Karpas-422 (cell line): ENCODE data around the gene CKAP4. TPM values are rescaled to one million over a fixed set of nuclear protein-coding genes. Genes with fewer than 3 reads are reported as not detected.
A peak's percentile ranks its signal among the peaks of the same experiment; 100 is the strongest.
"Not testable (repeated sequence)": the region's sequence is repeated elsewhere in the genome, so short reads cannot be mapped to it uniquely, and the experiment has no call there.

Experiments used
- DNase-seq: peaks from one replicate; pipeline ENCODE4 v3.0.0-alpha.2; 2015
- H2AFZ ChIP-seq: fragments of 200-600 bp; sonication (generic); 2 replicates; pipeline ENCODE4 v1.6.1; 2014; ENCODE audit warnings: antibody characterized with exemption, low read length, mixed read lengths
- H3K27ac ChIP-seq: fragments of 200-600 bp; sonication (generic); 2 replicates; pipeline ENCODE4 v1.5.1; 2014; ENCODE audit warnings: mild to moderate bottlenecking, low read length, moderate library complexity
- H3K27me3 ChIP-seq: fragments of 200-600 bp; sonication (generic); 2 replicates; pipeline ENCODE4 v1.6.1; 2014; ENCODE audit warnings: low read length, mixed read lengths
- H3K36me3 ChIP-seq: fragments of 200-600 bp; sonication (generic); 2 replicates; pipeline ENCODE4 v1.6.1; 2014; ENCODE audit warnings: low read length, mixed read lengths; ENCODE audit not compliant: insufficient read depth
- H3K4me1 ChIP-seq: fragments of 200-600 bp; sonication (generic); 2 replicates; pipeline ENCODE4 v1.6.1; 2014; ENCODE audit warnings: mild to moderate bottlenecking, low read length, mixed read lengths
- H3K4me2 ChIP-seq: fragments of 200-600 bp; sonication (generic); 2 replicates; pipeline ENCODE4 v1.6.1; 2014; ENCODE audit warnings: low read length, low read depth, mild to moderate bottlenecking; ENCODE audit not compliant: poor library complexity, severe bottlenecking
- H3K4me3 ChIP-seq: fragments of 200-600 bp; sonication (generic); 2 replicates; pipeline ENCODE4 v1.5.1; 2014; ENCODE audit warnings: mild to moderate bottlenecking, antibody characterized with exemption, low read length, mixed read lengths
- H3K79me2 ChIP-seq: fragments of 200-600 bp; sonication (generic); 2 replicates; pipeline ENCODE4 v1.6.1; 2014; ENCODE audit warnings: mild to moderate bottlenecking, low read length, mixed read lengths
- H3K9ac ChIP-seq: fragments of 200-600 bp; sonication (generic); 2 replicates; pipeline ENCODE4 v1.6.0; 2014; ENCODE audit warnings: low read length
- H3K9me2 ChIP-seq: fragments of 200-600 bp; sonication (generic), shearing (Covaris generic); replicated peaks from 2 replicates; pipeline ENCODE4 v1.6.0; 2014; ENCODE audit warnings: mild to moderate bottlenecking, low read length, moderate library complexity; ENCODE audit not compliant: insufficient read depth
- H3K9me3 ChIP-seq: fragments of 300-700, 200-600 bp; sonication (generic); 2 replicates; pipeline ENCODE4 v1.6.1; 2014; ENCODE audit warnings: low read length, mixed read lengths
- H4K20me1 ChIP-seq: fragments of 200-600 bp; sonication (generic); 2 replicates; pipeline ENCODE4 v1.6.1; 2014; ENCODE audit warnings: mild to moderate bottlenecking, antibody characterized with exemption, low read length, low read depth; ENCODE audit not compliant: insufficient read depth
- total RNA-seq: library from RNA; depleted of rRNA; stranded (reverse); fragments of >200 nt; shearing (Covaris generic); gene quantifications from 2 replicates; pipeline ENCODE4 v1.2.3, GENCODE V29; 2014; ENCODE audit warnings: low replicate concordance

Gene CKAP4
- total RNA-seq, 1 experiment from 2014 or later, result not detected

DNA sequence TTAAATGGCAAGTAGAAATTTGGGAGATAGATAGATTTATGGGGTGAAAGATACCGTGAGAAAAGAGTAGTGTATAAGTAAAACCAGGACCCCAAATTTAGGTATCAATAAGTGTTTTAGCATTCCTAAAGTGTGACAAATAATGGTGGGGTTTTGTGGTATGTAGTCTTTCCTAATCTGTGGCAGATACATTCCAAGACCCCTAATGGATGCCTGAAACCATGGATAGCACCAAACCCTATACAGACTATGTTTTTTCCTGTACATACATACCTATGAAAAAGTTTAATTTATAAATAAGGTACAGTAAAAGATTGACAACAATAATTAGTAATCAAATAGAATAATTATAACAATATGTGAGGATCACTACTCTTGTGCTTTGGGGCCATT lies 40.3 kb upstream of the CKAP4 start:
- no peaks in the 10 kb centered on the region for H3K36me3 ChIP-seq
- H3K4me2 ChIP-seq, result no peak overlapping the region
- no peaks in the 10 kb centered on the region for H3K79me2 ChIP-seq
- H4K20me1 ChIP-seq, result no peaks in the 10 kb centered on the region
- no peak overlapping the region for H3K4me3 ChIP-seq
- DNase-seq, result no peak
- H3K4me1 ChIP-seq, result peaks cover 39% of the 10 kb centered on the region
- no peaks in the 10 kb centered on the region for H3K27me3 ChIP-seq
- no peaks in the 10 kb centered on the region for H3K9me2 ChIP-seq
- no peak overlapping the region for H3K27ac ChIP-seq
- no peaks in the 10 kb centered on the region for H3K9me3 ChIP-seq
- no peak overlapping the region for H3K9ac ChIP-seq
- H2AFZ ChIP-seq, result no peak overlapping the region

DNA sequence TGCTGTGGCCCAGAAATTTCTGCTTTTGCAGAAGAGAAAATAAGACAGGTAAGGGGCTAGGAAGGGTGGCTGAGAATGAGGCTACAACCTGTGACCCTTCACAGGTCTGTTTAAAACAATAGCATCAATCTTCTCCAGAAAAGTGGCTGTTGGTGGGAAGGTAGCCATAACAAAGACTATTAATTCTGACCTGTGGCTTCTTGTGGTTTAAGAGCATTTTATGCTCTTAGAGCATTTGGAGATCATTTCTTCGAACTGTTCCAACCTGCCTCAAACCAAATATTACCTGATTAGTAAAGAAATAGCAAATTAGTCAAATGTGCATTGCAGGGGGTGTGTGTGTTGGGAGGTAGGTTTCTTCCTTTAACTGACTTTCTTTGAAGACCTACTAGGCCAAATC lies 39.5 kb upstream of the CKAP4 start:
- Histone ChIP-seq H3K9me3 (no peaks in the 10 kb centered on the region), H4K20me1 (no peaks in the 10 kb centered on the region), H3K27me3 (no peaks in the 10 kb centered on the region), H3K4me2 (no peak overlapping the region), H3K9ac (no peak overlapping the region), H3K9me2 (no peaks in the 10 kb centered on the region), H3K79me2 (no peaks in the 10 kb centered on the region), H3K4me3 (no peak overlapping the region), H3K27ac (no peak overlapping the region), H3K4me1 (peaks cover 34% of the 10 kb centered on the region), H3K36me3 (no peaks in the 10 kb centered on the region), H2AFZ (no peak overlapping the region)
- no peak for DNase-seq

DNA sequence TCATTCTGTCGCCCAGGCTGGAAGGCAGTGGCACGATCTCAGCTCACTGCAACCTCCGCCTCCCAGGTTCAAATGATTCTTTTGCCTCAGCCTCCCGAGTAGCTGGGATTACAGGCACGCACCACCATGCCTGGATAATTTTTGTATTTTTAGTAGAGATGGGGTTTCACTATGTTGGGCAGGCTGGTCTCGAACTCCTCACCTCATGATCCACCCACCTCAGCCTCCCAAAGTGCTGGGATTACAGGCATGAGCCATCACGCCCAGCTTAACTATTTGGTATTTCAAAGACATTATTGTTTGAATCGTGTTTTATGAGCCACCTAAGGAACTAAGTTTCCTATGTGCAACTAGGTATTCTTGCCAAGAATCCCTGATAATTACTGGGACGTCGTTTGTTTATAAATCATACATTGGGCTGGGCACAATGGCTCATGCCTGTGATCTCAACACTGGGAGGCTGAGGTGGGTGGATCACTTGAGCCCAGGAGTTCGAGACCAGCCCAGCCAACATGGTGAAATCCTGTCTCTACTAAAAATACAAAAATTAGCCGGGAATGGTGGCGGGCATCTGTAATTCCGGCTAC lies 38.8 kb upstream of the CKAP4 start:
- H3K27me3 ChIP-seq, H3K9me2 ChIP-seq, H3K9me3 ChIP-seq: not testable (repeated sequence)

DNA sequence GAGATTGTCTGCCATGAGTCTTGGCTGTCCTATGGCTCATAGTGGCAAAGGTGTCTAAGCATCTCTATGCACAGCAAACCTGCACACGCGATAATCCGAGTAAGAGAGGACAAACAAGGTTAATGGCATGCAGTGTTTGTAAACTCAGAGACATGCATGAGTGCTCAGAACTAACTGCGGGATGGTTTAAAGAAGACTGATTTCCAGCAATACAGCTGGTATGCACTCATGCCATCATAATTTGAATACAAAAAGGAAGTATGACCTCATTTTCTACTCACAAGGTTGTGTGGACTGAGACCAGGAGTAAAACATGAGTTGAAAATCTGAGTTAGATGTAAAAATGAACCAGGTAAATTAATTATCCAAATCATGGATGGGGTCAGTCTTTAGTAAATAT lies 38.2 kb upstream of the CKAP4 start:
- H3K27me3 ChIP-seq, result no peaks in the 10 kb centered on the region
- no peaks in the 10 kb centered on the region for H3K79me2 ChIP-seq
- H4K20me1 ChIP-seq, result no peaks in the 10 kb centered on the region
- peak overlapping the region; percentile 32; the same call in 1 of the 2 replicates for H3K4me3 ChIP-seq
- no peaks in the 10 kb centered on the region for H3K36me3 ChIP-seq
- H3K9me2 ChIP-seq, result no peaks in the 10 kb centered on the region
- H3K4me2 ChIP-seq, result peak overlapping the region; percentile 55
- no peaks in the 10 kb centered on the region for H3K9me3 ChIP-seq
- no peak overlapping the region for H2AFZ ChIP-seq
- peak; percentile 74 for DNase-seq
- H3K4me1 ChIP-seq, result peaks cover 34% of the 10 kb centered on the region
- no peak overlapping the region for H3K27ac ChIP-seq
- no peak overlapping the region for H3K9ac ChIP-seq

More for the DNA sequence above, 38.8 kb upstream of the CKAP4 start:
- not testable (repeated sequence) for DNase-seq, H4K20me1 ChIP-seq, H3K9ac ChIP-seq, H3K36me3 ChIP-seq, H3K79me2 ChIP-seq, H2AFZ ChIP-seq, H3K27ac ChIP-seq, H3K4me3 ChIP-seq
- H3K4me2 ChIP-seq, result peak overlapping the region; percentile 55
- H3K4me1 ChIP-seq, result peaks cover 34% of the 10 kb centered on the region

DNA sequence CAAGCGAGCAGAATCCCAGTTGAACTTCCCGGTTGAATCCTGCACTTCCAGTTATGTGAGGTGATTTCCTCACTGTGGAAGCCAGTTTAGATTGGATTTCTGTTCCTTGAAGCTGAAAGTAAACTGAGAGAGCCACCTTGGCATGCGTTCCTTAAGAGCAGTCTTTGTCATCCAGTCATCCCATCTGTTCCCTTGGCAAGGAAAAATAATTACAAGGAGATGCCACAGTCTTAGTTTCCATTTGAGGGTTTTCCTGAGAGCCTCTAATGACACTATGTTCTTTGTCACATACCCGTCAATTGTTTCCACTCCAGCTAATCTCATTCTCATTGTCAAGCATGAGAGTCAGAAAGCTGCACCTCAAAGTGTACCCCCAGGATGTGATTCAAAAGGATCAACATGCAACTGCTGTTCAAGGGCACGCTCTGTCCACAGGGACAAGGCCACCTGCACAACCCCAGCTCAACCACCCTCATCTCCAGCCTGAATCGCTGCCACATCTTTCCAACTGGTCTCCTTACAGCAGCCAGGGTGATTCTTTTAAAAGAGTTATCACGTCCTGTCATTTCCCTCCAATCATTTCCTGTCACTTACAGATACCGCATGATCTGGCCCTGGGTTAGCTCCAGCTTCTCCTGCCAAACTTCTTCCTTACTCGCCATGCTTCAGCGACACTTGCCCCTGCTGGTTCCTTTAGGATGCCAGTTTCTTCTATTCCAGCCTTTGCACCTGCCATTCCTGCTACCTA lies 36.7 kb upstream of the CKAP4 start:
- H3K9me2 ChIP-seq, result no peaks in the 10 kb centered on the region
- H3K9ac ChIP-seq, result no peak overlapping the region
- H3K4me2 ChIP-seq, result no peak overlapping the region
- peaks cover 34% of the 10 kb centered on the region for H3K4me1 ChIP-seq
- H3K79me2 ChIP-seq, result no peaks in the 10 kb centered on the region
- H3K27me3 ChIP-seq, result no peaks in the 10 kb centered on the region
- DNase-seq, result no peak
- H2AFZ ChIP-seq, result no peak overlapping the region
- H3K36me3 ChIP-seq, result no peaks in the 10 kb centered on the region
- H3K27ac ChIP-seq, result no peak overlapping the region
- no peaks in the 10 kb centered on the region for H3K9me3 ChIP-seq
- H4K20me1 ChIP-seq, result no peaks in the 10 kb centered on the region
- no peak overlapping the region for H3K4me3 ChIP-seq

DNA sequence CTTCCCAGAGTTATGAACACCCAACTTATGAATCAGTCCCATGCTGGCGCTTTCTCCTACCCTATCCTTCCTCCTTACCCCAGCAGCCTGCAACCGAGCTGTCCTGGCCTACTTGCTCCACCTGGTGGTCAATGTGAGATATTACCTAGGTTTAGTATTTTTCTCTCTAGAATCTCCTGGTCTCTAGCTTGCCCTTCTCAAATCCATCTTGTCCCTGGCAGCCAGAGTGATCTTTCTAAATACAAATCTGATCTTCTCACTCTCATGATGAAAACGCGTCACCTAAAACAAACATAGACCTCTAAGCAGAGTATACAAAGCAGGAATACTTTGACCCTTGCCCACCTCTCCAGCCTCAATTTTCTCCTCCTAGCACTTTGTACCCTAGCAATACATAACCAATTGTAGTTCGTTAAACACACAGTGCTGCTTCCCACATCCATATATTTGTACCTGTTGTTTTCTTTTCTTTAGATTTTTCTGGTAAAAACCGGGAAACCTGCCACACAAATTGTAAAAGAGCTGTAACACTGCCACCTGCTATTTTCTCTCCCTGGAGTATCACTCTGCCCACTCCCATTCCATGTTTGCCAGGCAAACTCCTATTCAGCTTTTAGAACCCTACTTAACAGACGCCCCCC lies 34.8 kb upstream of the CKAP4 start:
- peaks cover 31% of the 10 kb centered on the region for H3K4me1 ChIP-seq
- no peaks in the 10 kb centered on the region for H3K9me2 ChIP-seq
- no peaks in the 10 kb centered on the region for H4K20me1 ChIP-seq
- H3K27me3 ChIP-seq, result no peaks in the 10 kb centered on the region
- no peak overlapping the region for H3K9ac ChIP-seq
- H3K27ac ChIP-seq, result no peak overlapping the region
- H3K4me2 ChIP-seq, result no peak overlapping the region
- H2AFZ ChIP-seq, result no peak overlapping the region
- no peaks in the 10 kb centered on the region for H3K9me3 ChIP-seq
- no peaks in the 10 kb centered on the region for H3K36me3 ChIP-seq
- peak; percentile 85 for DNase-seq
- no peak overlapping the region for H3K4me3 ChIP-seq
- no peaks in the 10 kb centered on the region for H3K79me2 ChIP-seq

DNA sequence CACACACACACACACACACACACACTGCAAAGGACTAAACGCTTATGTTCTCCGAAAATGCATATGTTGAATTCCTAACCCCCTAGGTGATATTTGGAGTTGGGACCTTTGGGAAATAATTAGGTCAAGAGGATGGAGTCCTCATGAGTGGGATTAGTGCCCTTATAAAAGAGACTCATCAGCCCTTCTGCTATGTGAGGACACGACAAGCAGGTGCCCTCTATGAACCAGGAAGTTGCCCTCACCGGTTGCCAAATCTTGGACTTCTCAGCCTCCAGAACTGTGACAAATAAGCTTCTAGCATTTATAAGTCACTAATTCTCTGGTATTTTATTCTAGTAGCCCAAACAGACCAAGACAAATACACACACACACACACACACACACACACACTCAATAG lies 34.0 kb upstream of the CKAP4 start:
- Histone ChIP-seq H3K4me3 (no peak overlapping the region), H3K27me3 (no peaks in the 10 kb centered on the region), H3K9me3 (no peaks in the 10 kb centered on the region), H3K36me3 (no peaks in the 10 kb centered on the region), H2AFZ (no peak overlapping the region), H3K27ac (no peak overlapping the region), H3K9ac (no peak overlapping the region), H3K4me1 (peaks cover 25% of the 10 kb centered on the region), H3K79me2 (no peaks in the 10 kb centered on the region), H3K4me2 (no peak overlapping the region), H4K20me1 (no peaks in the 10 kb centered on the region), H3K9me2 (no peaks in the 10 kb centered on the region)
- DNase-seq, result no peak

DNA sequence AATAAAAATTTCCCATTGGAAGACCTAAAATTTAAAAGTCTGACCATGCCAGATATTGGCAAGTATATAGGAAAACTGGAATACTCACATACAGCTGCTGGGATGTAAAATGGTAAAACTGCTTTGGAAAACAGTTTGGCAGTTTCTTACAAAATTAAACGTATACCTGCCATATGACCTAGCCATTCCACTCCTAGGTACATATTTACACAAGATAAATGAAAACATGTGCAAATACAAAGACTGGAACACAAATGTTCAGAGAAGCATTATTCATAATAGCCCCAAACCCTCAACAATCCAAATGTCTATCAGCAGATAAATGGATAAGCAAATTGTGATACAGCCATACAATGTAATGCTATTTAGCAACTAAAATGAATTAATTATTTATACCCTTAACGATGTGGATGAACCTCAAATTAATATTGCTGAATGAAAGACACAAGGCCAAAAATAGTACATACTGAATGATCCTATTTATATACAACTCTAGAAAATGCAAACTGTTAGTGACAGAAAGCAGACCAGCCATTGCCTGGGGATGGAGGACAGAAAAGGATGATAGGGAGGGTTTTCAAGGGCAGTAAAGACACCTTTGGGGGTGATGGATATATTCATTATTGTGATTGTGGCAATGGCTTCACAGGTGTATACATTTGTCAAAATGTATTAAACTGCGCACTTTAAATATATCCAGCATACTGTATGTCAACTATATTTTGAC lies 33.4 kb upstream of the CKAP4 start:
- no peak overlapping the region for H3K4me2 ChIP-seq
- peaks cover 19% of the 10 kb centered on the region for H3K4me1 ChIP-seq
- no peak overlapping the region for H3K27ac ChIP-seq
- no peak overlapping the region for H3K9ac ChIP-seq
- H3K4me3 ChIP-seq, result no peak overlapping the region
- H3K79me2 ChIP-seq, result no peaks in the 10 kb centered on the region
- H4K20me1 ChIP-seq, result no peaks in the 10 kb centered on the region
- no peaks in the 10 kb centered on the region for H3K9me3 ChIP-seq
- no peak overlapping the region for H2AFZ ChIP-seq
- no peak for DNase-seq
- no peaks in the 10 kb centered on the region for H3K9me2 ChIP-seq
- H3K36me3 ChIP-seq, result no peaks in the 10 kb centered on the region
- H3K27me3 ChIP-seq, result no peaks in the 10 kb centered on the region
